GM10248 (cell line): Measurements from ENCODE around the gene EXOC6.

ENCODE experiments used
- CTCF ChIA-PET: fragments of 300-600 bp; sonication (Branson Sonifier 250); formaldehyde crosslinking; extraction: SDS; loops from one replicate; lab custom pipeline; 2021; ENCODE audit warnings: antibody characterized with exemption; lab: Yijun Ruan, JAX
- POLR2A ChIA-PET: fragments of 350-650 bp; sonication (Branson Sonifier 250); formaldehyde crosslinking; extraction: SDS; loops from one replicate; lab custom pipeline; 2020; ENCODE audit warnings: antibody characterized with exemption; lab: Yijun Ruan, JAX
- DNase-seq: peaks from one replicate; pipeline ENCODE4 v3.0.0; 2012; ENCODE audit errors: extremely low spot score
- TF ChIP-seq, protein P1 (sequence below): IDR thresholded peaks from 2 replicates; pipeline ENCODE4 v1.5.1; 2012; ENCODE audit warnings: mild to moderate bottlenecking, low read depth; ENCODE audit errors: extremely low read depth, missing control alignments, control extremely low read depth

EXOC6 gene

DNA sequence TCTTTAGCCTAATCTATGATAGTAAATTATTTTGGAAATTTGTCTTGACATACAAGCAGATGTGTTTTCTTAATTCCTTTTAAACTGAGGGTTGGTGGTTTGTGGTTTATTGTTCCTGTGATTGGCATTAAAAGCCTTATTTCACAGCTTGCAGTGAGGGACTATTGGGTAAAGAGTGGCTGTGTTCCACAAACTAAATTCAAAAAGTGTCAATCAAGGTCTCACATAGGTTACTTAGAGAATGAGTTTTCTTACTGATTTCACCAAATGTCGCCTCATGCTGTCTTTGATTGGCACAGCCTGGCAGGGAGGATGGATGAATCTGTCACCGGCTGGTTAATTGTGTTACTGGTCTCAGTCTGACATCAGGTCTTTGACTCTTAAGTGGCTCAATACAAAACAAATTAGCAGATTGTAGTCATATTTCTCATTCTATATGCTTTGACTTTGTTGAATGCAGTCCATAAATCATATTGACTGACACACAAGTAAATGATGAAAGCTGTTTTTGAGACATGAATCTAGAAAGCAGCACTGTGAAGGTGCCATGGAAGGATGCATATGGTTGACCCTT is 145.5 kb downstream of the EXOC6 start:
- ChIA-PET CTCF (interaction anchor here (1.1 to 2.5 kb wide), 3 partner anchors 12 to 17 kb away, joined by 3 to 11 read pairs (median 4); no protein-coding TSS in a partner anchor), POLR2A (no interaction called here)
- TF ChIP-seq, protein P1, sequence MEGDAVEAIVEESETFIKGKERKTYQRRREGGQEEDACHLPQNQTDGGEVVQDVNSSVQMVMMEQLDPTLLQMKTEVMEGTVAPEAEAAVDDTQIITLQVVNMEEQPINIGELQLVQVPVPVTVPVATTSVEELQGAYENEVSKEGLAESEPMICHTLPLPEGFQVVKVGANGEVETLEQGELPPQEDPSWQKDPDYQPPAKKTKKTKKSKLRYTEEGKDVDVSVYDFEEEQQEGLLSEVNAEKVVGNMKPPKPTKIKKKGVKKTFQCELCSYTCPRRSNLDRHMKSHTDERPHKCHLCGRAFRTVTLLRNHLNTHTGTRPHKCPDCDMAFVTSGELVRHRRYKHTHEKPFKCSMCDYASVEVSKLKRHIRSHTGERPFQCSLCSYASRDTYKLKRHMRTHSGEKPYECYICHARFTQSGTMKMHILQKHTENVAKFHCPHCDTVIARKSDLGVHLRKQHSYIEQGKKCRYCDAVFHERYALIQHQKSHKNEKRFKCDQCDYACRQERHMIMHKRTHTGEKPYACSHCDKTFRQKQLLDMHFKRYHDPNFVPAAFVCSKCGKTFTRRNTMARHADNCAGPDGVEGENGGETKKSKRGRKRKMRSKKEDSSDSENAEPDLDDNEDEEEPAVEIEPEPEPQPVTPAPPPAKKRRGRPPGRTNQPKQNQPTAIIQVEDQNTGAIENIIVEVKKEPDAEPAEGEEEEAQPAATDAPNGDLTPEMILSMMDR: no peak
- DNase-seq: no peak

DNA sequence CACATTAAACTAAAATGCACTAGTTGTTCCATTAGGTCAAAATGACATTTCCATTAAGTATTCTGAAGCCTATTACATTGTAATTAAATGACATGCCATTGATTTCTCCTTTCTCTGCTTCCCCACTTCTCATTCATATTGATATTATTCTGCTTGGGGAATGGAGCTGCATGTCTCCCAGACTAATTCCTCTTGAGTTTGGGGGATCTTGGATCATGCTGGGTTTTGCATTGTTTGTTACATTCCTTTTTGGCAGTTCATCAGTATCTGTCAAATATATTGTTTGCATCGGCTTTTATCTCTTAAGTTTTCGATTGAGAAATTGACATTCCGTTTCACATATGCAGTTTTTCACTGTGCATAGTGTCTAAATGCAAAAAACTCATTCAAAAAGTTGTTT is 147.2 kb downstream of the EXOC6 start:
- ChIA-PET POLR2A (no interaction called here), CTCF (interaction anchor here (1.1 to 3.7 kb wide), 6 partner anchors 8 to 38 kb away, joined by 3 to 13 read pairs (median 4); no protein-coding TSS in a partner anchor)
- TF ChIP-seq, protein P1: no peak
- no peak for DNase-seq

DNA sequence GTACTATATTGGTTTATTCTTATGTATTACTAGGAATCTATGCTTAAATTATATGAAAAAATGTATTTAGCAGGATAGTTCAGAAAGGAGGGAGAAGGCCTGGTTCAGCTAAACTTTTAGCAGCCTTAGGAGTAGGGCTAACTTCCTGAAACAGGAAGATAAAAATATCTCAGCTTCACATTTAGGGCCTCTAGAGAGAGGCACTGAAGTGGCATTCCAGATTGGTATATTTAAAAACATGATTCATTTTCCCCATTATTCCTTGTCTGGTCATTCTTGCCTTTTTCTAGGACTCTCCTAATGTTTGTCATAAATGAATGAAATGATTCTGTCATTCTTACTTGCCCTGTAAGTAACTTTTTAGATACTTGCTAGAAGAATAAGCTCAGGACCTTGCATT is 149.3 kb downstream of the EXOC6 start:
- CTCF ChIA-PET: interaction anchor here (1.3 to 3.7 kb wide), 6 partner anchors 9 to 33 kb away, joined by 3 to 13 read pairs (median 6); no protein-coding TSS in a partner anchor
- DNase-seq: no peak
- POLR2A ChIA-PET: no interaction called here
- TF ChIP-seq, protein P1: no peak

DNA sequence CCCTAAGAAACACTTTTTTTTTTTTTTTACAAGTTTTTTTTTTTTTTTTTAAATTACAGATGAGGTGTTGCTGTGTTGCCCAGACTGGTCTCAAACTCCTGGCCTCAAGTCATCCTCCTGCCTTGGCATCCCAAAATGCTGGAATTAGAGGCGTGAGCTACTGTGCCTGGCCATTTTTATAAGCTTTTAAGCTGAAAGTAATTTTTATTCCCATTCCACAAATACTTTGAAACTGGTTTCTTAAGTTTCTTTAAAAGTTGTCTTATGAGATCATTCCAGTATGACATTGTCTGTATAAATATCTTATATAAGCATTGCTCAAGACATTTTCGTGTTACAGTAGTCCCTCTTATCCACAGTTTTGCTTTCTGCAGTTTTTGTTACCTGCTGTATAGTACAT is 150.9 kb downstream of the EXOC6 start:
- TF ChIP-seq, protein P1: no peak
- ChIA-PET CTCF (no interaction called here), POLR2A (no interaction called here)
- DNase-seq: no peak

DNA sequence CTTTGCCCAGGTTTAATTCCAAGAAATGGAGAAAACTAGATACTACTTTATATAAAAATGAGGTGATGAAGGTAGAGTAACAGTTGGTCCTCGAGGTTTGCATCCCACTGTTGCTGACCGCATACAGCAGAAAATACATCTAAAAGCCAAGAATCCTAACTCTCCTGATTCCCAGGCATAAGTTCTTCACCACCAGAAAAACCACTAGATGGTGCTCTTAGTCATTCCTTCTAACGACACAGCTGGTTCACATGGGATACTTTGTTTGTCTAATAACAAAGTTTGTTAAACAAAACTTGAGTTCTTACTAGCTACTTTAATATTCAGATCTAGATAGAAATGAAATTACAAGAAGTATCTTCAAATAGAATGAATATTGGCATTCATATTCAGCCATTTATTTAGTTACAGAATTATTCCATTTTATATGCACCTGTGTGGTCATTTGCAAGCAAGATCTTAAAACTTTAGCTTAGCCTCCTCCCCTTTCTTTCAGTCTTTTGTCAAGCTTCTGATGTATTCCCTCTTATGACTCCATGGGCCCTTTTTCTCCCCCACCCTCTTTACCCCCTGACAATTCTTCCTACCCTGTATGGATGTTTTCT is 158.2 kb downstream of the EXOC6 start:
- DNase-seq: peak; percentile 14
- TF ChIP-seq, protein P1: peak; percentile 52
- ChIA-PET POLR2A (no interaction called here), CTCF (interaction anchor here (0.7 to 2.2 kb wide), 10 partner anchors 9 to 95 kb away, joined by 3 to 13 read pairs (median 3); no protein-coding TSS in a partner anchor)

DNA sequence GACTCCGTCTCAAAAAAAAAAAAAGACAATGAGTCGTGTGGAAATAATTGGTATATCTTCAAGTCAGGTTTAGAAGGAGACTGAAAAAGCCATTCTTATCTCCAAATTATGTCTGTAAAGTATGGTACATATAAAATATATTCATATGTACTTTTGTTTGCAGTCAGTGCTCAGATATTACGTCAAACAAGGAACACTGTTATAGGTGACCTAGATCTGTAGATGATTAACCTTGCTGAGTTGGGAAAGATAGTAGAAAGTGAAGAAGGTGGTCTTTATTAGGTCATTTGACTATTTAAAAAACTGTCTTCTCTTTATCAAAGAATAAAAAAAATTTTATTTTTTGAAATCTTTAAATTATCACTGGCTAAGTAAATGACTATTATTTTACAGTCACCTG is 167.4 kb downstream of the EXOC6 start:
- TF ChIP-seq, protein P1: no peak
- CTCF ChIA-PET: no interaction called here

More for the DNA sequence above, 167.4 kb downstream of the EXOC6 start:
- POLR2A ChIA-PET: no interaction called here
- no peak for DNase-seq
